GM12892 (cell line): ENCODE measurements around the gene IL10.
A peak's percentile ranks its signal among the peaks of the same experiment; 100 is the strongest.
"Not testable (repeated sequence)": the region's sequence is repeated elsewhere in the genome, so short reads cannot be mapped to it uniquely, and the experiment has no call there.

ENCODE experiments used
- DNase-seq: peaks from one replicate; pipeline ENCODE4 v3.0.0; 2011; ENCODE audit not compliant: insufficient read length
- FAIRE-seq: peaks from 2 replicates; lab custom pipeline; 2011; peaks lifted over from hg19 to GRCh38; lab: Jason Lieb, UNC
- POLR2A ChIP-seq: IDR thresholded peaks from 2 replicates; pipeline ENCODE4 v1.6.1; 2011; ENCODE audit warnings: low read depth, low read length, control low read depth
- POLR2AphosphoS5 ChIP-seq: IDR thresholded peaks from 2 replicates; pipeline ENCODE4 v1.6.1; 2011; ENCODE audit warnings: low read depth, low read length, control low read depth
- TAF1 ChIP-seq: IDR thresholded peaks from 2 replicates; pipeline ENCODE4 v1.6.1; 2011; ENCODE audit warnings: low read depth, mild to moderate bottlenecking, control low read depth, low read length, borderline replicate concordance

Gene IL10

DNA sequence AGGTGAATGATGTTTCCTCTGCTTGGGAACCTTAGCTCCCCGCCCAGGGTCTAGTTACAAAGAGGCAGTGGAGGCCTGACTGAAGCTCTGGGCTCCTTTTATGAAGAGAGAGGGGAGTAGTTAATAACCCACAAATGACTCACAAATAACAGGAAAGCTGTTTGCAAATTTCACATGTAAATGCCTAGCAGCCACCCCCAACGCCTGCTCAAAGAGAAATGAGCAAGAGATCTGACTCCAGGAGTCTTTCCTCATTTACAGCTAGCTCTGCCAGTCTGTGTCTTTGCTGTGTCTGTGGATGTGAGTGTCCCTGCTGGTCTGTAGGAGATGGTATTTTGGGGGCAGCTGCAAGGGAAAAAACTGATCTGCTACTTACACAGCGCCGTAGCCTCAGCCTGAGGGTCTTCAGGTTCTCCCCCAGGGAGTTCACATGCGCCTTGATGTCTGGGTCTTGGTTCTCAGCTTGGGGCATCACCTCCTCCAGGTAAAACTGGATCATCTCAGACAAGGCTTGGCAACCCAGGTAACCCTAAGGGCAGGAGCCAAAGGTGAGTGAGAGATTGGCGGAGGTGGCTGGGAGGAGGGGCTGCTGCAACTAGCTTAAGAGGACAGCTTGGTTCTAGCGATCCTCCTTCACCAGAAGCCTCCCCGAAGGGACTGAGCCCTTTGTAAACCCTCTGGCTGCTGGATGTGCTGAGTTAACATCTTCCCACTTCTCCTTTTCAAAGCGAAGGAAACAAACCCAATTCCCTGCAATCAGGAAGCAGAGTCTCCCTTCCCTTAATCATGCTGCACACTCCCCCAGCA, 1.6 kb downstream of the IL10 start, which contains the start of gene IL19:
IL19 (plus strand) TSS at position 243 of the 807 bp plus-strand sequence. CDS start 65,890 bp downstream, outside the sequence.
- TF ChIP-seq POLR2AphosphoS5 (no peak), TAF1 (no peak), POLR2A (0 out of 2 replicates have a peak, but pooled peaks have one; percentile 22)
- FAIRE-seq, result peak; percentile 58

DNA sequence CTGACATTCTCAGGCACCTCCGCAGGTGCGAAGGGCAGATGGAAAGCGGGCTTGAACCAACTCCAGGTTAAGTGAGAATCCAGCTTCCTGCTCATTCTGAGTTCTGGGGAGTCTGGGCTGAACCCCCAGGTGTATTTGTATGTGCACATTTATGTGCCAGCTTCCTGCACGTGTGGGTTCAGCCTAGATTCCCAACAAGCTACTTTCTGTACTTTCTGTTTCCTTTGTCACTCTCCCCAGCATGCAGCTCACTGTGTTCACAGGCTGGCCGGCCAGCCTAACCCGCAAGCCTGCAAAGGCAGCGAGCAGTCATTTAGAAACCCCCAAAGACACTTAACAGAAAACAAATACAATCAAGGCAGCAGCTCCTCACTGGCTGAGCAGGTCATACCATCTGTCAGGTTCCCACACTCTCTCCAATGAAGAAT, 3.0 kb downstream of the IL10 start:
- peak; percentile 97 for FAIRE-seq
- TF ChIP-seq POLR2A, result no peak
- TF ChIP-seq POLR2AphosphoS5, result no peak
- no peak for TF ChIP-seq TAF1
- DNase-seq, result peak; percentile 57

More for the DNA sequence above, 1.6 kb downstream of the IL10 start, which contains the start of gene IL19:
- no peak for DNase-seq

DNA sequence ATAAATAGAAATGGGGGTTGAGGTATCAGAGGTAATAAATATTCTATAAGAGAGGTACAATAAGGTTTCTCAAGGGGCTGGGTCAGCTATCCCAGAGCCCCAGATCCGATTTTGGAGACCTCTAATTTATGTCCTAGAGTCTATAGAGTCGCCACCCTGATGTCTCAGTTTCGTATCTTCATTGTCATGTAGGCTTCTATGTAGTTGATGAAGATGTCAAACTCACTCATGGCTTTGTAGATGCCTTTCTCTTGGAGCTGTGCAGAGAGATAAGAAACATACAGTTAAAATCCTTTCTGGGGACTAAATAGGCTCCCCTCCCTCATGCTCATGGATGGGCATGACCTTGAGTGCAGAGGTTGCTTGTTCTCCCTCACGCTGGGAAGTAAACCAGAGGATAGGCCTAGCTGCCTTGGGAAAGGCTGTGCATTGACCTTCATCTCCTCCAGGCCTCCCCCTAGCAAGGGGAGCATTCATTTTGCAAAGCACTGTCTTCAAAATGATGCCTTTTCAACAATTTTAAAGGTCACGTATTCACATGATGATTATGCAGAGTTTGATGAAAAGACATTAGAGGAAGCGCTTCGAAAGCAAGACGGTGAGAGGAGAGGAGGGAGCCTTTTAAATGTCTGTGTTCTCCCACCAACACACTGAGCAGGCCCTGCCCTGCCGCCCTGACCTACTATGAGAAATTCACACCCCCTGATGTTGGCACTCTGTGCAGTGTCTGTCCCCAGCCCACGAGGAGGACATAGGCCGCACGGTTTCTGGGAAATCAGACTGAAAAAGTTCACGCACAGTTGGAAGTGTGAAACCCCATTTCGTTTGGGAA, 3.6 kb downstream of the IL10 start:
- TF ChIP-seq POLR2AphosphoS5 (no peak), TAF1 (no peak), POLR2A (no peak)
- no peak for DNase-seq
- FAIRE-seq, result peak; percentile 60

DNA sequence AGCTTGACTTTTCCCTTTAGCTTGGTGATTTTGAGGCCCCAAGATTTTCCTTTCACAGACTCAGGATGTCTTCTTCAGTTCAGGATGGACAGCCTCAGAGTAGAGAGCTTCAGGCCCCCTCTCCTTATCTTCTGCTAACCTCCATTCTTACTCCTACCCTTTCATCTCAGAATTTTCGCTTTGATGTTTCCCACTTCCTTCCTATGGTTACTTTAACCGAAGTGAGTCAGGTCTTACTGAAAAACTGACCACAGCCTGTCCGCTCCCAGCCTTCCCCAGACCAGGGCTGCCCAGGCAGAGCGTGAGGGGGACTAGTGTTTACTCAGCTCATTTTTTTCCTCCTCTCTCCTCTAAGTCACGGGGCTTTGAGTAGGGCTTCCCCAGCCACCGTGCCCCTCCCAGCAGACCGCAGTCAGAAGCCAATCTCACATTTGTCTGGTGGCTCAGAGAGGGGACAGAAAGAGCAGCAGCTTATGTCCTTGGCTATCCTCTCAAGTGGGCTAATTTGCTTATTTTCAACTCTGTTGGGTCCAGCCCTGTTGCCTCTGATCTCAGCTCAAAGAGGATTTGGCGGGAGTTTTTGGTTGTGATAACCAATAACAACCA, 5.9 kb downstream of the IL10 start:
- DNase-seq, result no peak
- TF ChIP-seq POLR2AphosphoS5 (no peak), TAF1 (no peak), POLR2A (no peak)
- FAIRE-seq, result peak; percentile 94

DNA sequence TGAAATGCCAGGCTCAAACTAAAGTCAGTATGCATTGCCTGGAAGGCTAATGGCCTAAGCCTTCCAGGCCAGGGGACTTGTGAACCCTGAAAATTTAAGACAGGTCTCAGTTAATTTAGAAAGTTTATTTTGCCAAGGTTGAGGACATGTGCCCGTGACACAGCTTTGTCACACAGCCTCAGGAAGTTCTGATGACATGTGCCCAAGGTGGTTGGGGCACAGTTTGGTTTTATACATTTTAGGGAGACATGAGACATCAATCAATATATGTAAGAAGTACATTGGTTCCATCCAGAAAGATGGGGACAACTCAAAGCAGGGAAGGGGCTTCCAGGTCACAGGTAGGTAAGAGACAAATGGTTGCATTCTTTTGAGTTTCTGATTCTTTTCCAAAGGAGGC, 6.5 kb downstream of the IL10 start:
- DNase-seq, result not testable (repeated sequence)
- peak; percentile 36 for FAIRE-seq

DNA sequence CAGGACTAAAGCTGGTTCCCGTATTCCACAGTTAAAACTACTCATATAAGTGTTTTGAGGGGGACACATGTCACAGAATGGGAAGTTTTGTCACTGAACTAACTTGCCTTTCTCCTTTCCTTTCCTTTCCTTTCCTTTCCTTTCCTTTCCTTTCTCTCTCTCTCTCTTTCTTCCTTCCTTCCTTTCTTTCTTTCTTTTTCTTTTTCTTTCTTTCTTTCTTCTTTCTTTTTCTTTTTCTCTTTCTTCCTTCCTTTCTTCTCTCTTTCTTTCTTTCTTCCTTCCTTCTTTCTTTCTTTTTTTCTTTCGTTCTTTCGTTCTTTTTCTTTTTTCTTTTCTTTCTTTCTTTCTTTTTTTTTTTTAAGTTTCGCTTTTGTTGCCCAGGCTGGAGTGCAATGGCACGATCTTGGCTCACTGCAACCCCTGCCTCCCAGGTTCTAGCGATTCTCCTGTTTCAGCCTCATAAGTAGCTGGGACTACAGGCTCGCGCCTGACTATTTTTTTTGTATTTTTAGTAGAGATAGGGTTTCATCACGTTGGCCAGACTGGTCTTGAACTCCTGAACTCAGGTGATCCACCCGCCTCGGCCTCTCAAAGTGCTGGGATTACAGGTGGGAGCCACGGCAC, 9.4 kb downstream of the IL10 start:
- not testable (repeated sequence) for DNase-seq, FAIRE-seq

DNA sequence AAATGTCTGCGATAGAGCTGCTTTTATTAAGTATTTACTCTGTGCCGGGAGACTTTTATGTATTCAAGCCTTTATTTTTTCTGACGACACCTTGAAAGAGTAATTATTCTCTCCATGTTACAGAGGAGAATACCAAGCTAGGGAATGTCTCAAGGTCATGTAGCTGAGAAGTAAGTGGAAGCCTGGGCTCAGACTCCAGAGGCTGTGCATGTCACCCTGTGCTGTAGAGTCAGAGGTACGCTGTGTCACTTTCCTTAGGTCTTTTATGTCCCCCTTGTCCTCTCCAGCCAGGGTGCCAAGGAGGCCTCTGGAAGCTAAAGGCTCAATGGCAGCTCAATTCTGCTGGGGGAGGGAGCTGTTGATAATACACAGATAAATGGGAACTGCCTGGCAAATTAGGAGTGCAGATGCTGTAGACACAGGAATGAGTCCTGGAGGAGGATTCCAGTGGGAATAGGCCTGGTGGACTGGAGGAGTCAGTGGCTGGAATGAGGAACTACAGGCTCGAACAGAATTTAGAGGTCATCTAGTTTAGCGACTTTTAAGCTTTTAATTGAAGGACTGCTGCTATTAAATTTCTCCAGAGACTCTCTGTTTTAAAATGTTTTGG, 11.0 kb downstream of the IL10 start:
- TF ChIP-seq TAF1, result no peak
- TF ChIP-seq POLR2AphosphoS5, result no peak
- no peak for TF ChIP-seq POLR2A
- FAIRE-seq, result no peak
- DNase-seq, result no peak

DNA sequence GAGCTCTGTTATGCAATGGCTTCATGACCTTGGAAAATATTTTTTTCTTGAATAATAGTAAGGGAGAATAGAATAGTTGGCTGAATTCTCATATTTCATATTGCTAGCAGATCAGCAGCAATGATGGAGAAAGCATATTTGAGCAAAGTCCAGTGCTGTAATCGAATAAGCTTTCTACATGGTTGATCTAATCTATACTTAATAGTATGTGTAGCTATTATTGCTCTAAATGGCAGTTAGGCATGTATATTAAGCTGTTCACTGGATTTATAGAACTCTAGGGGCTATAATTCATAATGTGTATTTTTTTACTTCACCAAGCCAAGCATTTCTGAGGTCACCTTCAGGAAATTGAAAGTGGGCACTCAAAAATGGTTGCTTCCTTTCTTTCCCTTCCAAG, 11.7 kb downstream of the IL10 start:
- no peak for DNase-seq
- FAIRE-seq, result no peak
- no peak for TF ChIP-seq POLR2A
- TF ChIP-seq TAF1, result no peak
- no peak for TF ChIP-seq POLR2AphosphoS5

DNA sequence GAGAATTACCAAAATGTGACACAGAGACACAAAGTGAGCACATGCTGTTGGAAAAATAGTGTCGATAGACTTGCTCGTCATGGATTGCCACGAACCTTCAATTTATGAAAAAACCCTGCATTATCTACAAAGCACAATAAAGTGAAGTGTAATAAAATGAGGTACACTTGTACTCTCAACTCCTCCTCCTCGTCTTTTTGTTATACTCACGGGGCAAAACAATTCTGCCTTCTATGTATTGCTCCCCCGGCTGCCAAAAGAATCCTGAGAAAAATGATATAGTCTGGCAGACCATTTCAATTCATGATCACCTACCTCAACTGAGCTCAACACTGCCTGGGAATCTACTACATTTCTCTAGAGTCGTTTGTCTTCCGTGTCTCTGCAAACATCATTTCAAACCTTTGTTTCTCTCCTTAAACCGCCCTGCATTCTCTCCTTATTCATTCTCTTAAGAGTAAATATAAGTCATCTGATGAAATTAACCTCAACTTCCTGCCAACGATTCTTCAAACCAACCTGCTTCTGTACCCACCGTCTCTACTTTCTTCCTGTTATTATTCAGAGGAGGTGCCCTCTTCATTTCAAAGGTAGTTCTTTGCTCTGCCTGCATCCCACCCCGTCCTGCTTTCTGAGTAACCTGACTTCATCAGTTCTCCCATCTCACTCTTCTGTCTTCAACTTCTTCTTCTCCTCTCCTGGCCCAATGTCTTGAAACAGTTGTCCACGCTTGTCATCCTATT, 14.6 kb downstream of the IL10 start:
- FAIRE-seq, result no peak
- TF ChIP-seq POLR2A (no peak), TAF1 (no peak), POLR2AphosphoS5 (no peak)
- no peak for DNase-seq

DNA sequence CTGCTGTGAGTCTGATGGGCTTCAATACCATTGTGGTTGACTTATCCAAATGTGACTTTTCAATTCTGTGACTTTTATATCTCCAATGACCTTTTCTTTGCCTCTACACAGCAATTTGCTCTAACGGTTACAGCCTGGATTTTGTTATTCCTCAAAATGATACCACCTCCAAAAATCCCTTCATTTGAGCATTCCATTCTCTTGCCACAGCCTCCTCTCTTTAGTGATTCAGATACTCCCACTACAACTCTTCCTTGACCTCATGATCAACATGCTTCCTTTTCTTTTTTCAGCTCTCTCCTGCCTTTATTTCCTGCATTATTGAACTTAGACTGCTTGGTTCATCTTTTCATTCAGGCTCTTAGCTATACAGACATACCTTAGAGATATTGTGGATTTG, 18.3 kb downstream of the IL10 start:
- no peak for DNase-seq
- peak; percentile 48 for FAIRE-seq
- TF ChIP-seq POLR2A (no peak), POLR2AphosphoS5 (no peak), TAF1 (no peak)

DNA sequence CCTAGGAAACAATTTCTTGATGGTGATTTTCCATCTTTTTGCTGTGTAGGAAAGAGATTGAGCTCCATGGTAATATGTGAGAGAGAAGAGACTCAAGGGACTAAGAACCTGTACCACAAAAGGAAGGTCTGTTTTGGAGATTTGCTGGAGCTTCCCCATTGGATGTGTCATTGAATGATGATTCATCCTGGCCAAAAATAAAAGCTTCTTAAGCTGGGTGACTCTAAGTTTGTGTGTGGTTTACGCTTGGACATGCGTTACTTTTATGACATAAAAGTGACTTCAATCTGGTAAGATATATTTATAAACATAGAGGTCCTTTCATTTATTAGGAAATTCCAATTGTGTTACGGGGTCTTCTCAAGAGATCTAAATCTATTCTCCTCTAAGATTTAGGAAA, 19.2 kb downstream of the IL10 start:
- FAIRE-seq (no peak), DNase-seq (no peak)

More for the DNA sequence above, 19.2 kb downstream of the IL10 start:
- no peak for TF ChIP-seq TAF1
- TF ChIP-seq POLR2A, result no peak
- no peak for TF ChIP-seq POLR2AphosphoS5
